ENCODE data around the gene SSR3. TPM values are rescaled to one million over a fixed set of nuclear protein-coding genes. Genes with fewer than 3 reads are reported as not detected.
"Not testable (repeated sequence)": the region's sequence is repeated elsewhere in the genome, so short reads cannot be mapped to it uniquely, and the experiment has no call there.

The SSR3 gene
- total RNA-seq, 1 donor from 2014 or later: 75.9 TPM

DNA sequence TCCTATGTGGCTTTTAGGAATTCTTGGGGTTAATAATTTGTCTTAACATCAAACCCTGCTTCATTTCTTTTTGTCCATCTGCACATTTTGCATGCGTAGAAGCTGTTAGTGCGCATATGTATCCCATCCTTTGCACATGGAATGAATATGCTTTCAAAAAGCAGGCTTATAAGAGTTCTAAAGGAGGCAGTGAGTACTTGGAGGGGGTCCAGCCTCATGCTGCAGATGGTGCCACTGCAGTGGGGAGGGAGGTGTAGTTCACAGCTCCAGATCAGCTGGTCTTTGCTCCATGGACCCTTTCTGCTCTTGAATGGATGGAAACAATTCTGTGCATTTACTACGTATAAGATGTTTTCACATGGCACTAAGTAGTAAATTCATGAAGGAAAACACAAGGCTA, 20.7 kb upstream of the SSR3 start:
- ATAC-seq: no peak

- not testable (repeated sequence) for ATAC-seq
These were observed 15.0 kb upstream of the SSR3 start for GRCh38 chr3:156569881-156570280.

GRCh38 chr3:156569016-156569415, 14.1 kb upstream of the SSR3 start:
- not testable (repeated sequence) for ATAC-seq

GRCh38 chr3:156563900-156564682, 9.2 kb upstream of the SSR3 start:
- no peak for ATAC-seq

- not testable (repeated sequence) for ATAC-seq
These were observed 7.6 kb upstream of the SSR3 start for GRCh38 chr3:156562486-156562885.

GRCh38 chr3:156561533-156561932, 6.6 kb upstream of the SSR3 start:
- ATAC-seq: no peak

- ATAC-seq: no peak
These were observed 4.4 kb upstream of the SSR3 start for GRCh38 chr3:156559321-156559720.

DNA sequence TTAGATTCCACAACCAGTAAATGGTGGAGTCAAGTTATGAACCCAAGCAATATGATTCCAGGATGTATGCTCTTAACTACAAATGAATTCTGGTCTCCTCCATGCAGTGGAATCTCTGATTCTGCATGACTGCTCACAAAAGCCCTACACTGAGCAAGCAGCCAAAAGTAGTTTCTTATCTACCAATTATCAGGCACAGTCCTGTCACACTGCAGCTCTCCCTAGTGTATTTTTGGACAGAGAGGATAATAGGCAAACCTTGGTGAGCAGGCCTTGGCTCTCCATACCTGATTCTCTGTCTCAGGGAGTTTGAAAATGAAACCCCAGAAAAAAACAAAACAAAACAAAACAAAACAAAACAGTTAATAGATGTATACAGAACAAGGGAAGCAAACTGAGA, 3.5 kb upstream of the SSR3 start:
- ATAC-seq: no peak

GRCh38 chr3:156554515-156554841, 439 bp downstream of the SSR3 start:
- ATAC-seq: no peak

- no peak for ATAC-seq
These were observed 1.1 kb downstream of the SSR3 start for GRCh38 chr3:156553705-156554356.

GRCh38 chr3:156552973-156553372, 1.9 kb downstream of the SSR3 start:
- no peak for ATAC-seq

DNA sequence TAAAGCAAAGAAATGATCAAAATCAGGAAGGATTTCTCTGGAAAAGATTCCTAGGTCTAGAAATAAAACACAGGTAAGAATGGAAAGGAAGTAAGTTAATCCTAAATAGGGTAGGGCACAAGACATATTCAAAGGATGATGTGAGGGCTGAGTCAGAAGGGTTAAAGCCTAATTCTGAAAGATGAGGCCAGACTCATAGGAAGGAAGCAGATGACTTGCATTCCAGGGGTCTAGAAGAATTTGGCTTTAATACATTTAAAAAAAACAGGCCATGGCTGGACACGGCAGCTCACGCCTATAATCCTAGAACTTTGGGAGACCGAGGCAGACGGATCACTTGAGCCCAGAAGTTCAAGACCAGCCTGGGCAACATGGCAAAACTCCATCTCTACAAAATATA, 3.2 kb downstream of the SSR3 start:
- ATAC-seq: peak; percentile 37

GRCh38 chr3:156551261-156551660, 3.7 kb downstream of the SSR3 start:
- ATAC-seq: no peak

GRCh38 chr3:156548902-156549301, 6.0 kb downstream of the SSR3 start:
- no peak for ATAC-seq

- no peak for ATAC-seq
These were observed 6.8 kb downstream of the SSR3 start for GRCh38 chr3:156548041-156548687.

- ATAC-seq: no peak
These were observed 7.3 kb downstream of the SSR3 start for GRCh38 chr3:156547637-156548036.

GRCh38 chr3:156543043-156543555, 11.8 kb downstream of the SSR3 start:
- no peak for ATAC-seq

DNA sequence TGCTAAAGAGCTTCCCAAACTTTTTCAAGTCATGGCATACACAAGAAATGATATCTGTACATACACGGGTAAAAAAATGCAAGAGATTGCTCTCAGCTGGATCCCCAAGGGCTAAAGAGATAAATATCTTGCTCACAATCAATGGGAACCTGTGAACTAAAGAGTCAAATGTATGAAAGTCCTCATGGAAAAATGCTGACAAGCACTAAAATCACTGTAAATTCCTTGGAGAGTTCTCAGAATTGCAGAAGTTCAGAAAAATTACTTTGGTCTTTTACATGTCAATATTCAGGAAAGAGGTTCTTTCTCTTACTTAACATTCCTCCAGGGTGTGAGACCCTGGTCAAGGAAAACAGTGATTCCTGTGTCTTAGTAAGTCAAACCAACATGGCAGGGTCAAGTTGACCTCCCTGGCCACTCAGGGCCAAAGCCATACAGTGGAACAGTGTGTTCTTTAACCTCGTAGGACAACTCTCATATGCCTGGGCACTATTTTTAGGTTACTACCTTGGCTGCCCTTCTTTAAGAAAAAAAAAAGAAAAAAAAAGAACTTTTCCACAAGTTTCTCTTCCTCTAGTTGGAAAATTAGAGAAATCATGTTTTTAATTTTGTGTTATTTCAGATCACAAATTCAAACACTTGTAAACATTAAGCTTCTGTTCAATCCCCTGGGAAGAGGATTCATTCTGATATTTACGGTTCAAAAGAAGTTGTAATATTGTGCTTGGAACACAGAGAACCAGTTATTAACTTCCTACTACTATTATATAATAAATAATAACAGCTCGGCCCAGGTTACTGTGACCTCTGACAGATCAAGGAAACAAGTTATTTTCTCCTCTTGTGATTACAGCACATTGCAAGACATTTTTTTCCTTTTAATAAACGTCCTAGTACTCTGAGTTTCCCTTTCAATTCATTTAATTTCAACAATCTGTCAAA, 12.5 kb downstream of the SSR3 start:
- ATAC-seq: no peak

- ATAC-seq: no peak
These were observed 15.1 kb downstream of the SSR3 start for GRCh38 chr3:156539802-156540201.

DNA sequence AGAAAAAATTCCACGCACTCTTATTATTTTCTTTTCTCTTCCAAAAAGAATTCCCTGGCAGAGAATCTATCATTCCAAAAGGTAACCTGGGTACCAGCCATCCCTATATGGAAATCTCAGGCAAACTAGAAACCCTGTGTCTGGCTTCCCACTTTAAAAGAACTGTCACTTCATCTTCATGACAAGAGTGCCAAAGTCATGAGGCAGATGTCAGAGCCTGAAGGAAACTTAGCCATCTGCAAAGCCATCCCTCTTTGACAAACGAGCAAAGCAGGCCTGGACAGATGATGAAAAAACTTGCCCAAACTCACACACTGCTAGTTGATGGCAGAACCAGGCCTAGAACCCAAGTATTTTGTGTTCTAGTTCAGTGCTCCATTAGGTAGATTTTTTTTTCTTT, 15.9 kb downstream of the SSR3 start:
- no peak for ATAC-seq

GRCh38 chr3:156536524-156537316, 18.2 kb downstream of the SSR3 start:
- ATAC-seq: no peak

- no peak for ATAC-seq
These were observed 19.1 kb downstream of the SSR3 start for GRCh38 chr3:156535798-156536197.
